Measurements from ENCODE around the gene SIM2. TPM values are rescaled to one million over a fixed set of nuclear protein-coding genes. Genes with fewer than 3 reads are reported as not detected.

The SIM2 gene
- total and polyA plus RNA-seq, 2 donors (not counting 1 experiment from before 2014, with no cell fraction given): not detected

DNA sequence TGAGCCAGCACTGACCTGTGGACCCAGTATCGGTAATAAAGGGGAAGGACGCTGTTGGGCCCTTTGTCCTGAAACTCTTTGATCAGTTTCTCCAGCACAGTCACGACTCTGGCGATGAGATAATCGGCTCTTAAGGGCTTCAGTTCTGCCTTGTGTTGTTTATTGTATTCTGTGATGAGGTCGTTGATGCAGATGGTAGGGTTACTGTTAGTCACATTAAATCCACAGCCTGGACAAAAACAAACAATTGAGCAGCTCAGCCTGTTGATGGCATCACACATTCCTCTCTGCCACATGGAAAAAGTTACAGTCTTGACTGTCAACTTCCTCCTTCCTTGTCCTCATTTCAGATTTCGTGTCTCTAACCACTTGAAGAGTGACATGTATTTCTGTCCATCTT, 57.6 kb downstream of the SIM2 start:
- WGBS (ENCODE audit: insufficient coverage): no CpG with 5 or more reads among the region's 7 CpGs
- Histone ChIP-seq H4K20me1 (ENCODE audit: control insufficient read depth, insufficient read depth, low read length, poor library complexity, severe bottlenecking) (no peaks in the 10 kb centered on the region), H3K4me1 (ENCODE audit: control insufficient read depth in 2 of 2, insufficient read depth in 2 of 2, low read length in 2 of 2) (no peaks in the 10 kb centered on the region), H3K9me3 (ENCODE audit: control extremely low read depth in 1 of 3, control insufficient read depth in 2 of 3, insufficient read depth in 1 of 3, low read length in 2 of 3) (no peaks in the 10 kb centered on the region), H3K27me3 (replicated peaks in 1 of 4; ENCODE audit: control extremely low read depth in 1 of 4, control insufficient read depth in 3 of 4, insufficient read depth in 4 of 4, low read length in 3 of 4) (no peaks in the 10 kb centered on the region), H3K36me3 (replicated peaks in 1 of 2; ENCODE audit: control extremely low read depth in 1 of 2, control insufficient read depth in 1 of 2, extremely low read depth in 1 of 2, insufficient read depth in 2 of 2, low read length in 1 of 2) (peaks cover 0 to 2% of the 10 kb centered on the region in 2 experiments), H3K9ac (ENCODE audit: low read length) (no peak overlapping the region), H3K27ac (ENCODE audit: low read length in 2 of 2) (no peak overlapping the region), H2AFZ (ENCODE audit: insufficient read depth, low read depth, low read length, poor library complexity, severe bottlenecking) (no peak overlapping the region), H3K4me2 (replicated peaks; ENCODE audit: low read depth, low read length, poor library complexity, severe bottlenecking) (no peak overlapping the region), H3K4me3 (ENCODE audit: control extremely low read depth in 1 of 5, extremely low read depth in 1 of 5, insufficient read depth in 1 of 5, low read depth in 2 of 5, low read length in 4 of 5) (no peak overlapping the region), H3K79me2 (ENCODE audit: control insufficient read depth, insufficient read depth, low read length) (no peaks in the 10 kb centered on the region)
- ATAC-seq (ENCODE audit: low read depth) (no peak), DNase-seq (no peak)
- H3K4me1 Mint-ChIP-seq: no peaks in the 10 kb centered on the region
- H3K27ac Mint-ChIP-seq: no peak overlapping the region
- H3K4me3 Mint-ChIP-seq: no peak overlapping the region
- TF ChIP-seq EZH2 (IDR thresholded peaks at IDR 0.05; ENCODE audit: borderline replicate concordance, insufficient read depth, low read depth, low read length, poor library complexity, severe bottlenecking): no peak
- TF ChIP-seq, protein P1, sequence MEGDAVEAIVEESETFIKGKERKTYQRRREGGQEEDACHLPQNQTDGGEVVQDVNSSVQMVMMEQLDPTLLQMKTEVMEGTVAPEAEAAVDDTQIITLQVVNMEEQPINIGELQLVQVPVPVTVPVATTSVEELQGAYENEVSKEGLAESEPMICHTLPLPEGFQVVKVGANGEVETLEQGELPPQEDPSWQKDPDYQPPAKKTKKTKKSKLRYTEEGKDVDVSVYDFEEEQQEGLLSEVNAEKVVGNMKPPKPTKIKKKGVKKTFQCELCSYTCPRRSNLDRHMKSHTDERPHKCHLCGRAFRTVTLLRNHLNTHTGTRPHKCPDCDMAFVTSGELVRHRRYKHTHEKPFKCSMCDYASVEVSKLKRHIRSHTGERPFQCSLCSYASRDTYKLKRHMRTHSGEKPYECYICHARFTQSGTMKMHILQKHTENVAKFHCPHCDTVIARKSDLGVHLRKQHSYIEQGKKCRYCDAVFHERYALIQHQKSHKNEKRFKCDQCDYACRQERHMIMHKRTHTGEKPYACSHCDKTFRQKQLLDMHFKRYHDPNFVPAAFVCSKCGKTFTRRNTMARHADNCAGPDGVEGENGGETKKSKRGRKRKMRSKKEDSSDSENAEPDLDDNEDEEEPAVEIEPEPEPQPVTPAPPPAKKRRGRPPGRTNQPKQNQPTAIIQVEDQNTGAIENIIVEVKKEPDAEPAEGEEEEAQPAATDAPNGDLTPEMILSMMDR (IDR thresholded peaks at IDR 0.05): no peak
- POLR2A ChIA-PET: no interaction called here
- CTCF ChIA-PET: no interaction called here
- no peaks in the 10 kb centered on the region for H3K9me3 Mint-ChIP-seq (ENCODE audit: insufficient read depth)
- intact Hi-C loops (cut with micrococcal nuclease): no loop called here
- no peaks in the 10 kb centered on the region for H3K27me3 Mint-ChIP-seq

DNA sequence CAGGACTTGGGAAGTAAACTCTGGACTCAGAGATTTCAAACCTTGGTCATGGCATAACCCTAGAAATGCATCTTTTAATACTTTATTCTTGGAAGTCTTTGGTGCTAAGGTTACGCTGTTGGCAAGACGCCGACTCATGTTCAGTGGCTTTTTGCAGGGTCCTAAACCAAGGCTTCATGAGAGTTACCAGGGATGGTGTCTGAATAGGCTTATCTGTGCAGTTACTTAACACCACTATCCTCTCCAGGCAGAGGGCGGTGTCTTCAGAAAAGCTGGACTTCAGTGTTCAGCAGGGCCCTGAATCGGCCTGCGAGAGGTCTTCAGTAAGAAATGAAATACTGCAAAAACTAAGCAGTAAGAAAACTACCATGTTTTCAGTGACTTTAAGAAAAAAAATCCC, 58.3 kb downstream of the SIM2 start:
- Histone ChIP-seq H3K9me3 (ENCODE audit: control extremely low read depth in 1 of 3, control insufficient read depth in 2 of 3, insufficient read depth in 1 of 3, low read length in 2 of 3) (no peaks in the 10 kb centered on the region), H3K79me2 (ENCODE audit: control insufficient read depth, insufficient read depth, low read length) (no peaks in the 10 kb centered on the region), H3K27ac (ENCODE audit: low read length in 2 of 2) (no peak overlapping the region), H3K27me3 (replicated peaks in 1 of 4; ENCODE audit: control extremely low read depth in 1 of 4, control insufficient read depth in 3 of 4, insufficient read depth in 4 of 4, low read length in 3 of 4) (no peaks in the 10 kb centered on the region), H2AFZ (ENCODE audit: insufficient read depth, low read depth, low read length, poor library complexity, severe bottlenecking) (no peak overlapping the region), H4K20me1 (ENCODE audit: control insufficient read depth, insufficient read depth, low read length, poor library complexity, severe bottlenecking) (no peaks in the 10 kb centered on the region), H3K9ac (ENCODE audit: low read length) (no peak overlapping the region), H3K4me3 (ENCODE audit: control extremely low read depth in 1 of 5, extremely low read depth in 1 of 5, insufficient read depth in 1 of 5, low read depth in 2 of 5, low read length in 4 of 5) (no peak overlapping the region), H3K4me1 (ENCODE audit: control insufficient read depth in 2 of 2, insufficient read depth in 2 of 2, low read length in 2 of 2) (no peaks in the 10 kb centered on the region), H3K36me3 (replicated peaks in 1 of 2; ENCODE audit: control extremely low read depth in 1 of 2, control insufficient read depth in 1 of 2, extremely low read depth in 1 of 2, insufficient read depth in 2 of 2, low read length in 1 of 2) (peaks cover 0 to 2% of the 10 kb centered on the region in 2 experiments), H3K4me2 (replicated peaks; ENCODE audit: low read depth, low read length, poor library complexity, severe bottlenecking) (no peak overlapping the region)
- intact Hi-C loops (cut with micrococcal nuclease): no loop called here
- WGBS (ENCODE audit: insufficient coverage): 100% methylated on average over 3 of the region's 6 CpGs
- Mint-ChIP-seq H3K27me3 (no peaks in the 10 kb centered on the region), H3K4me3 (no peak overlapping the region), H3K9me3 (ENCODE audit: insufficient read depth) (no peaks in the 10 kb centered on the region), H3K27ac (no peak overlapping the region), H3K4me1 (no peaks in the 10 kb centered on the region)
- POLR2A ChIA-PET: no interaction called here
- DNase-seq (no peak), ATAC-seq (ENCODE audit: low read depth) (no peak)
- TF ChIP-seq, protein P1 (IDR thresholded peaks at IDR 0.05): no peak
- CTCF ChIA-PET: no interaction called here

Data from B cell (primary cell).